CD4-positive, alpha-beta T cell treated with Interferon gamma for 1 hour (primary cell): ENCODE data around the gene ZNF787.
"Not testable (repeated sequence)": the region's sequence is repeated elsewhere in the genome, so short reads cannot be mapped to it uniquely, and the experiment has no call there.

Source experiments
- DNase-seq: peaks from one replicate; pipeline ENCODE4 v3.0.0-alpha.2; 2020

Gene ZNF787

DNA sequence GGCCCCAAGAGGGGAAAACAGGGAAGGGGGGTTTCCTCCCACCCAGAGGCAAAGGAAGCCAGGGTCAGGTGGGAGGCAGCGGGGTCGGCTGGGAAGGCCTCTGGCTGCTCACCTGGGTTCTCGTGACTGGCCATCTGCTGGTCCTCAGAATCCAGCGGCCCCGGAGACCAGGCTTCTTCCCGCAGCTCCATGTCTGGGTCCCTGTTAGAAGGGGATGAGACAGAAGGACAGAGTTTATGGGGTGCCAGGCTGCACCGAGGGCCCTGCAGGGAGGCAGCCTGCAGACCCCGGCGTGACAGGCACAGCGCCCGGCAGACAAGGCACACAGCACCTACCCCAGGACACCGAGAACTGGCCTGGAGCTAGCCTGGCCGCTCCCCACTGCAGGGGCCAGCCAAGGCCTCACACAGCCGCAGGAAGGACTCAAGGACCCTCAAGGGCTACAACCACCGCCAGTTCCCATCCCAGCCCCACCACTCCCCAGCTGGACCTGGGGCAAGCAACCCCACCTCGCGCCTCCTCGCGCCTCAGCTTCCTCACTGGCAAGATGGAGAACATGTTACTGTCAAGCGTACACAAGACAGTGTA, 18.0 kb downstream of the ZNF787 start:
- DNase-seq, result no peak

DNA sequence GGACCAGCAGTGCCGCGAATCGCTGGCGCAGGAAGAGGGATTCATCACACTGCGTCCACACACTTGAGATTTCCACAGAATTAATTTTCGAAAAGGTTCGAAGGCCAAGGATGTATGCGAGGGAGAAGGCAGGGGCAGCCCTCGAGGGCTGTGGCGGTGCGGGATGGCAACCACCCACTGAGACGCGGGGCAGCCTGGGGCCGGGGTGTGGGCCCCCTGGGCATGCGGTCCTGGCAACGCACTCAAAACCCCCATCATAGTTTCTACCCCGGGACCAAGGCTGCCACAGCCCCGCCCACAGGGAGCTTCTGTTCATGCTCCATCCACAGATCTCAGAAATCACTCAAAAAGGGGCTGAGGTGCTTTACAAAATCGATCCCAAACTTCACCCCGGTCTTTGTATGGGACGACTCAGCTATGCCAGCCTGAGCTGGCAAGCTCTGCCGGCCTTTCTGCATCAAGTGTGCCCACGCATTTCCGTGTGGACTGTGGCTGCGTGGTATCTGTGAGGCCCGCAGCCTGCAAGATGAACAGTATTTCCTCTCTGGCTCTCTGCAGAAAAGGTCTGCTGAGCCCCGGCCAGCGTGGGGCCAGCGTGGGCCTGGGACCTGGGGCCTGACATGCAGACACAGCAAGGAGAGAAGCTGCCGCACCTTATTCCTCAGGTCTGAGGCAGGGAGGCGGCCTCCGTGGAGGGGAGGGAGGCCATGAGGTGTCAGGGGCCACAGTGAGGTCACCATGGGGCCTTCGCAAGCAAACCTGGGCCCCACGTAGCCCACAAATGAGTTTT, 19.2 kb downstream of the ZNF787 start:
- DNase-seq, result no peak

DNA sequence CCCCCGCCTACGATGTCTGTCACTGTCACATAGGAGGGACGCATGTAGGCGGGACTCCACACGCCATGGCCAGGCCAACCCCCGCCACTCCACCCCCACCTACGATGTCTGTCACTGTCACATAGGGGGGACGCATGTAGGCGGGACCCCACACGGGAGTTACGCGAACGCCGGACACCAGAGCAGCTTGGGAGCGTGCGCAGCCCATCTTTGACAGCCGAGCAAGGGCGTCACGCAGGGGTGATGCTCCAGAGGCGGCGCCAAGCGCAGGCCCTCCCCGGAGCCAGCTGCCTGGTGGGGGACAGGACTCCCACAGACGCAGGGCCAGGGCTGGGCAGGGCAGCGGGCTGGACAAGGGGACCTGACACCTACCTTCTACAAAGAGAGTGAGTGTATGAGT, 20.0 kb downstream of the ZNF787 start:
- no peak for DNase-seq

DNA sequence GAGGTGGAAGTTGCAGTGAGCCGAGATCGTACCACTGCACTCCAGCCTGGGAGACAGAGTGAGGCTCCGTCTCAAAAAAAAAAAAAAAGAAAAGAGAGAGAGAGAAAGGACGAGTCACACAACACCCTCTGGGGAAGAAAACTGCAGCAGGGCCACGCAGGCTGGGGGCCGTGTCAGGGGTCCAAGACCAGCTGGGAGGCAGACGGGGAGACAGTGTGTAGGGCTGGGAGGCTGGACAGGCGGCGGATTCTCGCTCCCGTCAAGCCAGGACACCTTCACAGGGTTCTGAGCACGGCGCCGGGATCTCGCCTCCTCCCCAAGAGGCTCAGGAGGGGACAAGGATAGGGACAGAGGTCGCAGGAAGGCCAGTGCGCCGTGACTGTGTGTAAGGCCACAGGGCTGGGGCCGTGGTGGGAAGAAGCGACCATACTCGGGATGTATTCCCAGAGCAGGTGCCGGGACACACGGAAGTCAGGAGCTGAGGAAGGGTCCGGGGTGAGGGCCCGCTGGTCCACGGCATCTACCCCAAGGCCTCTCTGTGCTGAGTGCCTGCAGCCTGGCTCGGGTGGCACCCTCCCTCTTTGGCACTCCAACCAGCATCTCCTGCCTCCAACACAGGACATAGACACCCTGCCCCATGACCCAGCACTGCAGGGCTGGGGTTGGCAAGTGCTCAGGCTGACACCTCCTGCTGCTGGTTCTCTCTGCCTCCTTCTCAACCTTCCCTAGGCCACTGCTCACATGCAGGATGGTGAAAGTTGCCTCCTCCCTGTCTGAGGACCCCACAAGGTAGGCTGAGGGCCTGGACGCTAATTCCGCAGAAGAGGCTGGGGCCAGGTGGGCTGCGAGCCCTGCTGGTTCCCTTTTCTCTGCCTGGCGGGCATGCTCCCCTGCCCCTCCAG, 21.2 kb downstream of the ZNF787 start:
- DNase-seq, result no peak

DNA sequence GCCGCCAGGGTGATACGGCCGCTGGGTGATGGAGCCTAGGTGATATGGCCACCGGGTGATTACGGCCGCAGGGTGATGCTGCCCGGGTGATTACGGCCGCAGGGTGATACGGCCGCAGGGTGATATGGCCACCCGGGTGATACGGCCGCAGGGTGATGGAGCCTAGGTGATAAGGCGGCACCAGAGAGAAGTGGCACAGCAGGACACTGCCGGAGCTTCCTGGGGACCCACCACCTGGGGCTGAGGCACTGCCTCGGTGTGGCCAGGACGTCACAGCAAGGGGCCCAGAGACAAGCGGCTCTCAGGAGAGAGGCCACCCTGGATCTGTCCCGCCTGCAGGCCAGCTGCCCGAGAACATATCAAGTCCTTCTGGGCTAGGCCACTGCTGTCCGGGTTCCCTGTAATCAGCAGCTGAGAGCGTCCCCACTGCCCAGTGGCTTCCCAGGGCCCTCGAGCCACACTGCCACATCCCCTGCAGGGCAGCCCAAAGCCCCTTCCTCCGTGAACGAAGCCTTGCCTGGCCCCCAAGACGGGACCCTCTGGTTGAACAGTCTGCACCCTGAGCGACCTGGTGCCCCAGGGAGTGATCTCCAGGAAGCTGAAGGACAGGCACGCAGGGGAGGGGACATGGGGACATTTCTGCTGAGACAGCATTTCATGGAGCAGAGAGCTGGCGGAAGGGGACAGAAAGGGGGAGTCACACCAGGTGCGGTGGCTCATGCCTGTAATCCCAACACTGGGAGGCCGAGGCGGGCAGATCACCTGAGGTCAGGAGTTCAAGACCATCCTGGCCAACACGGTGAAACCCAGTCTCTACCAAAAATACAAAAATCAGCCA, 22.1 kb downstream of the ZNF787 start:
- DNase-seq, result no peak

DNA sequence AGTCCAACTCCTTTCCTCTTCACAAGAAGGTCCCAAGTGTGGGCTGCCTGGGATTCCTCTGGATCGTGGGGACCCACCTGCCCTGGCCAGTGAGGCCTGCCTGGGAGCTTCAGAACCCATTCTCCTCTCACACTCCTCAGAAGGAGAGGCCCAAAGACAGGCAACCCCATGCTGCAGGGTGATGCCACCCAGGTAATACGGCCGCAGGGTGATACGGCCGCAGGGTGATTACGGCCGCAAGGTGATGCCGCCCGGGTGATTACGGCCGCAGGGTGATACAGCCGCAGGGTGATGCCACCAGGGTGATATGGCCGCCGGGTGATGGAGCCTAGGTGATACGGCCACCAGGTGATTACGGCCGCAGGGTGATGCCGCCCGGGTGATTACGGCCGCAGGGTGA, 22.9 kb downstream of the ZNF787 start:
- DNase-seq, result not testable (repeated sequence)

DNA sequence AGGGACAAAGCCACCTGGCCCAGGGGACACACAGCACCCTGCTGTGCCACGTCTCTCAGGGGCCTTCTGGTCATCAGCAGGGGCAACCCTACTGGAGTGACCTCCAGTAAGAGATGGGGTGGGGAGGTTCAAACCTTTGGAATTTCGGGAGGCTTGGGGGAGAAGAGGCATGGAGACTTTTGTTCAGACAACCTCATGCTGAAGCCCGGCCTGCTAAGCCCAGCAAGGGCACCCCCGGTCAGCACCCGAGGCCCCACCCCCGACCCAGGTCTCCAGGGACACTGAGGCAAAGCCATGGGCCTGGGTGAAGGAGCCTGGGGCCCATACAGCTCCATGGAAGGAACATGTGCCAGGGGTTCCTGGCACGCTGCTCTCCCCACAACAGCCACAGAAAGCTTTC, 23.3 kb downstream of the ZNF787 start:
- no peak for DNase-seq

DNA sequence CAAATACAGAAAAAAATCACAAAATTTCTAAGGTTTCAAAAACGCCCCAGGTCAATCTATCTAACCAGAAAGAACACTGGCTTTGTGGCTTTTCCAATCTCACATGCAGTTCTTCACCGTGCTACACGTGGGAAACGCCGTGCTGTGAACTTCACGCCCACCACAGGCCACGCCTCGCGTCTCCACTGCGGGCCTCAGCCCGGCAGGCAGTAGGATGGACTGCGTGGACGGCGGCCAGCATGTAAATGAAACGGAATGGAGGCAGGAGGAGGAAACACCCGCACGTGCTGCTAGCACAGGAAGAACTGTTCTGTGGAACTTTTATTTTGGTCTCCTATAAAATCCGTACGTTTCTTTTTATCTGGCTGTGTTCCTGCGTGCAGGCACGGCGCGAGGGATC, 23.8 kb downstream of the ZNF787 start:
- no peak for DNase-seq

DNA sequence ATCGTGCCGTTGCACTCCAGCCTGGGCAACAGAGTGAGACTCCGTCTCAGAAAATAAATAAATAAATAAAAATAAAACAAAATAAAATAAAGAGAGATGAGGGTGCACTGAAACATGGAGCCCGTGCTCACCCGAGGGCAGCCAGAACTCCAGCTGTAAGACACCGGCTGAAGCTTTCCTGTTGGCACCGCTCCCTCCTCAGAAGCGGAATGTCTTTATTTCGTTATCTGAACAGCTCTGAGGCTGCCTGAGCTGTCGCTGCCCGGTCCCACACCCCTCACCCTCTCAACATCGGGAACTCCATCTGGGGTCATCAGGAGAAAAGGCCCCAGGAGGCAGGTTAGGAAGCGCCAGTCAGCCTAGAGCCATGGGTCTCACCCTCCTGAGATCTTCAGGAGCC, 24.4 kb downstream of the ZNF787 start:
- DNase-seq, result no peak

DNA sequence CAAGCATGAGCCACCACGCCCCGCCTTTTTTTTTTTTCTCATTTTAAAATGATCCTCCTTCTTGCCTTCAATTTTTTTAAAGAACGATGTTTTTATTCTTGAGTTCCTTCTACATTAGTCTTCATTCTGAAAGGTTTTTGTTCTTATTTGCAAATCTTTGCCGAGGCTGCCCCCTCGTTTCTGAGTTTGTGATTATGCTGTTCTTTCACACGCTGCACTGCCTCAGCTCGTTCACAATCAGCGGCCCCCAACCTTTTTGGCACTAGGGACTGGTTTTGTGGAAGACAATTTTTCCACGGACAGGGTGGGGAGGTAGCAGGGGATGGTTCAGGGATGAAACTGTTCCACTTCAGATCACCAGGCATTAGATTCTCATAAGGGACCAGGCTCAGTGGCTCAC, 26.6 kb downstream of the ZNF787 start:
- no peak for DNase-seq

DNA sequence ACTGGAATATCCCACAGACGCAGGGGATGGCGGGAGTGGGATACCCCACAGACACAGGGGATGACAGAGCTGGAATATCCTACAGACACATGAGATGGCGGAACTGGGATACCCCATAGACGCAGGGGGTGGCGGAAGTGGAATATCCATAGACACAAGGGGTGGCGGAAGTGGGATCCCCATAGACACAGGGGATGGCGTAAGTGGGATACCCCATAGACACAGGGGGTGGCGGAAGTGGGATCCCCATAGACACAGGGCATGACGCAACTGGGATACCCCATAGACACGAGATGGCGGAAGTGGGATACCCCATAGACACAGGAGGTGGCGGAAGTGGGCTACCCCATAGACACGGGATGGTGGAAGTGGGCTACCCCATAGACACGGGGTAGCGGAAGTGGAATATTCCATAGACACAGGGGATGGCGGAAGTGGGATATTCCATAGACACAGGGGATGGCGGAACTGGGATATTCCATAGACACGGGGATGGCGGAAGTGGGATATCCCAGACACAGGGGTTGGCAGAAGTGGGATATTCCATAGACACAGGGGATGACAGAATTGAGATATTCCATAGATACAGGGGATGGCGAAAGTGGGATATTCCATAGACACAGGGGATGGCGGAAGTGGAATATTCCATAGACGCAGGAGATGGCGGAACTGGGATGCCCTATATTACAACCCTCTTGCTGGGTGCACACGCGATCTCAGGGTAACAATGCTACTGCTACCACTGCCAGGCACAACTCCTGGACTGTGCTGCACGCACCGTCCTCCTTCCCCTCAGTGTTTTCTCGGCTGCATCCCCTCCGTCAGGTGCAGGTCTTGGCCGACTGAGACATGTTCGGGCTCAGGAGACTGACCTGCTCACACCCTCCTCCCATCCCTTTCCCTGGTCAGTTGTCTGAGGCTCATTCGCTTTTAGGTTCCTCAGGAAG, 28.1 kb downstream of the ZNF787 start:
- DNase-seq, result no peak

DNA sequence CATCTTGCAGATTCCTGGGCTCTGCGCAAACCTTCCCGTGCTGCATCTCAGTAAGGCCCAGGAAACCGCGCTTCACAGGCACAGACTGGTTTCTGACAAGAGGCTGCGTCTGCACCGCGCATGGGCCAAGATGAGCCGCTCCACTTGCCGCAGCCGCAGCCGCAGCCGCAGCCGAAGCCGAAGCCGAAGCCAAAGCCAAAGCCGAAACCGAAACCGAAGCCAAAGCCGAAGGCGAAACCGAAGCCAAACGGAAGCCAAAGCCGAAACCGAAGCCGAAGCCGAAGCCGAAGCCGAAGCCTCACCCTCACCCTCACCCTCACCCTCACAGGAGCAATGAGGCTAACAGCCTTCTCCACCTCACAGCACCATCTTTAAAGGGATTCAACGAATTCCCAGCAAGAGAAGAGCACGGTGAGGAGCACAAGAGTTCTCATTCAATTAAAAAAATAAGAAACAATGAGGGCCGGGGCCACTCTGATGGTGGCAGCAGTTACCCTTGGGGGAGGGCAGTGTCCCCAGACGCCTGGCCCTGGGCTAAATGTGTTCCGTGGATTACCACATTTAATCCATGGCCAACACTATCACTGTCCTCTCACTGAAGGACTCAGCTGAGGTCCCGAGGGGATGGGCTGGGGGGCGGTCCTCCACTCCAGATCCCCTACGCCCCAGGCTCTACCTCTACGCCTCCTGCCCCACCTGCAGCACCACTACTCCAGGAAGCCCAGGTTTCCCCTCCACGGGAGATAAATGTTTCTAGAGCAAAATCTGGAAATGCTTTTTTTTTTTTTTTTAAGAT, 29.1 kb downstream of the ZNF787 start:
- DNase-seq, result no peak

DNA sequence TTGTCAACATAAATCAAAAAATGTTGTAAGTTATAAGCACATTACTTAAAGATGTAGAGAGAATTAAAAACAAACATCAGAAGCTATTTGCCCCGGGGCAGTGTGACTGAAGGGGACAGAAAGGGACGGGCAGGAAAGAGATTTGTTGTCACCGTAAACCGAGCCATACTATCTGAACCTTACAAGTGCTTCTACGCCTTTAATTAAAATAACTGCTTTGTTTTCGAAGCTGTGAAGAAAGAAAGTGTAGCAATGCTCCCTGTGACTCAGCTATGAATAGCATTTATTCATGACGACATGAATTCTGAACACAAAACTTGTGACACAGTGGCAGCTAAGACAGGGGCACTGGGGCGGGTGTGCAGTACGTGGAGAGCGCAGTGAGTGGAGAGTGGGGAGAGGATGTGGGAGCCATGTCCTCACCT, 30.0 kb downstream of the ZNF787 start:
- DNase-seq, result no peak

DNA sequence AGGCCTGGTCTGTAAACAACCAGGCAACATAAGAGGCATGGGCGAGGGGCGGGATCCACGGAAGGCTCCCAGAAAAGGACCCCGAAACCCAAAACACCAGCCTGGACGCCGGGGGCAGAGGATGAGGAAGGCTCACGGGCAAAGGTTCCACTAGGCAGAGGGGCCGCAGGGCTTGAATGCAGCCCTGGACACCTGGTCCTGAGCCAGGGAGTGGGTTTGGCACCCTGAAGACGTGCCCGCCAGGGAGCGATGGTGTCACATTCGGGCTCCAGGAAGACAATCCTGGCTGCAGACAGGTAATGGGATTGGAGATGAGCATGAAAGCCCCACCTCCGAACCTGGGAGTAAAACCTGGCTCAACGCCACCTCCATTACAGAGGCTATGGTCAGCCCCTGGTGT, 31.8 kb downstream of the ZNF787 start:
- no peak for DNase-seq

DNA sequence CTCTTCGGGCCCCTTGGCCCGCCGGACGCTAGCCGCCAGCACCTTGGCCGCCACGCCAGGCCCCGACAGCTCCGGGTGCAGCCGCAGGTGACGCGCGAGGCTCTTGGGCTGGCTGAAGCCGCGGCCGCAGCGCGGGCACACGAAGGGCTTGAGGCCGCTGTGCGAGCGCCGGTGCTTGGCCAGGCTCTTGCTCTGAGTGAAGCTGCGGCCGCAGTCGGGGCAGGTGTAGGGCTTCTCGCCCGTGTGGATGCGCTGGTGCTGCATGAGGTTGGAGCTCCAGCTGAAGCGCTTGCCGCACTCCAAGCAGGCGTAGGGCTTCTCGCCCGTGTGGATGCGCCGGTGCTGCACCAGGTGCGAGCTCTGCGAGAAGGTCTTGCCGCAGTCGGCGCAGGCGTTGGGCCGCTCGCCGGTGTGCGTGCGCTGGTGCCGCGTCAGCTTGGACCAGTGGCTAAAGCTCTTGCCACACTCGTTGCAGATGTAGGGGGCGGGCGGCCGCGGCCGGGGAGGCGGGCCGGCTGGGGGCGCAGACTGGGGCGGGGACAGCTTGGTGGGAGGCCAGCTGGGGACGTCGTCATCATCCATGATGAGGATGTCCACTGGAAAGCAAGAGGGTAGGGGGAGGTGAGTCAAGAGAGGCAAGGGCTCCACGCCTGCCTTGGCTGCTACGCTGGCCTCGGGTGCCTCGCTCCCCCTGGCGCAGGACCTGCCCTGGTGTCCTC, 32.4 kb downstream of the ZNF787 start:
- no peak for DNase-seq

DNA sequence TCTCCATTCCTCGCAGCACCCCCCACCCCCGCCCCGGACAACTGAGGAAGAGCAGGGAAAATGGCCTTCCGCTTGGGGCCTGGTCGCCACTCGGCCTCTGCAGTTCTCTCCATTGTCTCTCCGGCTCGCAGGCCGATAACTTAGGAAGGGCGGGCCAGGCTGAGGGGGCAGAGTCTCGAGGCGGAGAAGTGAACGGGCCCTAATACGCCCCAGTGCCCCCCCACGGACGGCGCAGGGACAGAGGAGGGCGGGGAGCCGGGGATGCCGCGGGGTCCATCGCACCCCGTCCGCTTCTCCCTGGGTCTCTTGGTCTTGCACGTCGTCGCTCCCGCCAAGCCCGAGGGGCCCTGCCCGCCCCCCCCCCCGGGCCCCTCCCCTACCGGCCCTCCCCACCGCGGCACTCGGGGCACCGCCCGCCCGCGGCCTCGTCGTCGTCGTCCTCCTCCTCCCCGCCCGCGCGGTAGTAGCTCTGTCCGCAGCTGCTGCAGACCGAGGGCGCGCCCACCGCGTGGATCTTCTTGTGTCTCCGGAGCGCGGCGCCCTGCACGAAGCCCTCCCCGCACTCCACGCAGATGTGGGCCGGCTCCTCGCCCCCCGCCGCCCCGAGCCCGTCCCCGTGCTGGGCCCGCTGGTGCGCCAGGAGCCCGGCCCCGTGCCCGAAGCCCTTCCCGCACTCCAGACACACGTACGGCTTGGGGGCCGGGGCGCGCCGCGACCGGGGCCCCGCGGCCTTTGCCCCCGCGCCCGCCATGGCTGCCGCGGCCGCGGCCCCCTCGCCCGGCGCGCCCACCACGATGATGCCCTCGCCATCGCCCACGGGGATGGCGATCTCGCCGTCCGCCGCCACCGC, 33.2 kb downstream of the ZNF787 start:
- DNase-seq, result no peak

DNA sequence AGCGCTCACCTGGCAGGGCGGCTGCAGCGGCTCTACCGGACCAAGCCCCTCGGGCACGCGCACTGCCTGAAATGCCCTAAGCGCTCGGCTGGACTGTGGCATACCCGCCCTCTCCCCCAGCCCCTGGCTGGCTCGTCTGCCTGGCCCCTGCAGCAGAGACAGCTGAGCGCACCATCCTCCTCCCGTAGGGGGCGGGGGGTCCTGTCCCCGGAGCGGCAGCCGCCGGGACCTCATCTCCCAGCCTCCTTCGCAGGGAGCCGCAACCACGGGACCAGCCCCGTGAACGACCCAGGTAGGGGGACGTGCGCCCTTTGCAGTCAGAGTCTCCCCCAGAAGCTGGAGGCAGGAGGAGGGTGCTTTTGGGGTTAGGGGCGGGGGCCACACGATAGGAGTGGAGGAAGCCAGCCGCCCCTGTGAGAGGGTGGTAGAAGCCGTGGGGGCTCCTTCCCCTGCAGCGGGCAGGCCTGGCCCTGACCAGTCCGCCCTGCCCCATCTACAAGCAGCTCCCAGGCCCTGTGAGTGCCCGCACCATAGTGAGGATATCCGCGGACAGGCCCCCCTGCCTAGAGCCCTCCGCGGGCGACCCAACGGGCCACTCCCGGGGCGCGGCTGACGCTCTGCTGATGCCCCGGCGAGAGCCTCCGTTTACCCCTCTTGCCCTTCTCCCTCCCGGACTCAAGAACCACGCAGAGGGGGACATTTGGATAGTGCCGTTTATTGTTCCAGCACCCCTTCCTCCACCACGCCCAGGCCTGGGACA, 34.2 kb downstream of the ZNF787 start:
- DNase-seq, result no peak

DNA sequence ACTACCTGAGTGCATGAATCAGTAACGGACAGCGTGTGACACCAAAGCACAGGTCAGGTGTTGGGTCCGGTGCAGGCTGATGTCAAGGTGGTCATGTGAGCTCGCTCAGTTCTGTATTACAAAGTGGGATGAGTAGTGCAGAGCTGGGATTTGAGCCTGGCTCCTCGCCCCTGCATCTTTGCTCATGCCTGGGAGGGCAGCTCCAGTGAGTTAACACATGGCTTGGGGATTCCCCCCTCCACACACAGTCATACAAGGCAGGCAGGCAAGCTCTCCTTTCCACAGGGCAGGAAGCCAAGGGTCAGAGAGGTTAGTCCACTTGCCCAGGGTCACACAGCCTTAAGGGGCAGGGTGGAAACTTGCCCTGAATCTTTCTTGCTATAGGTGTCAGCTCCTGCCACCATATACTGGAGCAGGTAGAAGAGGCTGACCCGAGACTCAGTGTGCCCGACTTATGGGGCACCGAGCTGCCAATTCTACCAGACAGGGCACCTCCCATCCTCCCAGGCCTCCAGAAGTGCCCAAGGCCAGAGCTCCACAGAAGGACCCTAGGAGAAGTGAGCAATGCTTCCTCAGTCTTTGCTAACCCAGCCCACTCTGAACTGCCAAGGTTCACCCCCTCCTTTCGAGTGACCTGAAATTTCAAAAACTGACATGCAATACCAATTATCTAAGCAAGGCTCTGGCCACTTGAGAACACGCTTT, 35.4 kb downstream of the ZNF787 start:
- no peak for DNase-seq
